ENCODE data around the gene ZC3H18.
A peak's percentile ranks its signal among the peaks of the same experiment; 100 is the strongest.

Gene ZC3H18

DNA sequence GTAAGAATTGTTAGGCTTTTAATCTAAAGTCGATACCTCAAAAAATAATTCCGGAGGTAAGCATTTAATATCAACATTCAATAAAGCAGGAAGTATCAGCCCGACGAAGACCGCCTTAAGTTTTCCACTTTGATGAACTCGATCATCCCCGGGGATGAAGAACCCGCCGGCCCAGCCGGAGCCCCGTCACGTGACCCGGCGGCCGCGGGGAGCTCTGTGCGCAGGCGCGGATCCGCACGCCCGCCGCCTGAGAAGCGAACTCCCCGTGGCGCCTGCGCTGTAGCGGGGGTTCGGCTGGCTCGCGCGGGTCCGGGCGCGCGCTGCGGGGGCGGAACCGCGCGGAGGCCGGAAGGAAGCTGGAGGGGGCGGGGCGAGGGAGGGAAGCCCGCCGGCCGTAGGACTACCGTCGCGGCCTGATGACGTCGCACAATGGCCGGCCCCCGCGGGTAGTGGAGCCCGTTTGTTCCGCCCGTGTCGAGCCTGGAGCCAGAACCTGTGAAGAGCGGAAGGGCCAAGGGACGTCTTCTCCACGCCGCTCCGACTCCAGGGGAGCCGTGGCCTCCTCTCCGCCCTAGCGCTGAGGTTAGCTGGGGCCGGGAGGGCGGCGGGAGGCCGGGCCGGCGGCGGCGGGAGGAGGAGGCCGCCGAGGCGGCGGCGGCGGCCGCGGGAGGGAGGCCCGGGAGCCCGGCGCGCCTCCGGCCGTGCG lies at the start of gene ZC3H18:
Gene ZC3H18, plus strand, starts transcription at position 419 of the 706 bp plus-strand sequence. CDS start 6,721 bp downstream, outside the sequence.
- DNase-seq = peak; percentile 98 to 100 (median 100)

DNA sequence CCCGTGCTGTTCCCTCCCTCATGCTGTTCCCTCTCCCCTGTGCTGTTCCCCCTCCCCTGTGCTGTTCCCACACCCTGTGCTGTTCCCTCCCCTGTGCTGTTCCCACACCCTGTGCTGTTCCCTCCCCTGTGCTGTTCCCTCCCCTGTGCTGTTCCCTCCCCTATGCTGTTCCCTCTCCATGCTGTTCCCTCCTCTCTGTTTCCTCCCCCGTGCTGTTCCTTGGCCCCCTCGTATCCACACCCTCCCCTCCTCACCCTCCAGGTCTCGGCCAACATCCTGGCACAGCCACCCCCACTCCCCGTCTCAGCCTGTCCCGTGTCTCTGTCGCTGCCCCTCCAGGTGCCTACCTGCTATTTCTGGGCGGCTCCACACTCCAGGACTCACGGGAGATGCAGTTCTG lies 48.5 kb upstream of the ZC3H18 start:
- no peak for DNase-seq

DNA sequence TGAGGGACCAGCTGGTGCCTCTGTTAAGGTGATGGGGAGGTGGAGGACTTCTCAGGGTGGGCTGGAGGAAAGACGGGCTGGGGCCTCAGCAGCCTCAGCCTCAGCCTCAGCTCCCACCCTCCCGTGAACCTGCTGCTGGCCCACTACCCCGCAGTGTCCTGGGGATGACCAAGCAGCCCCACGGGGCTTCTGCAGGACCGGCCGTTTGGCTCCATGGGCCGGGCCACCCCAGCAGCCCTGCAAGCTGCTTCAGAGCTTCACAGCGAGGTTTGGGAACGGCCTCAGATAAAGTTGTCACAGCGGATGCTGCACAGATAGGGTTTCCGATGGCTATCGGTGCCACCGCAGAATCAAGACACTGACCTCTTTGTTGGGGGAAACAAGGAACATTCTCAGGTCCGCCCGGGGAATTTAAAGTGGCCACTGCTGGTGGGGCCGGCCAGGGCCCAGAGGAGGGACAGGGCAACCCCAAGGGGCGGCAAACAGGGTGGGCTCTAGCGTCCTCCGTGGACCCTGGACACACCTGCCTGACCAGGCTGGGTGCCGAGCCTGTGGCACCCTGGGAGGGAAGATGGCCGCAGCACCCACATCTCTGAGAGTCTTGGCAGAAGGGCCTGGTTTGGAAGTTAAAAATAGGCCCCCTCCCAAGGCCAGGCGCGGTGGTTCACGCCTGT lies 47.8 kb upstream of the ZC3H18 start:
- no peak for DNase-seq

- no peak for DNase-seq
These were observed 46.7 kb upstream of the ZC3H18 start for GRCh38 chr16:88523309-88524161.

- DNase-seq = no peak
These were observed 45.8 kb upstream of the ZC3H18 start for GRCh38 chr16:88524274-88524972.

- DNase-seq = no peak
These were observed 45.1 kb upstream of the ZC3H18 start for GRCh38 chr16:88524973-88525662.

DNA sequence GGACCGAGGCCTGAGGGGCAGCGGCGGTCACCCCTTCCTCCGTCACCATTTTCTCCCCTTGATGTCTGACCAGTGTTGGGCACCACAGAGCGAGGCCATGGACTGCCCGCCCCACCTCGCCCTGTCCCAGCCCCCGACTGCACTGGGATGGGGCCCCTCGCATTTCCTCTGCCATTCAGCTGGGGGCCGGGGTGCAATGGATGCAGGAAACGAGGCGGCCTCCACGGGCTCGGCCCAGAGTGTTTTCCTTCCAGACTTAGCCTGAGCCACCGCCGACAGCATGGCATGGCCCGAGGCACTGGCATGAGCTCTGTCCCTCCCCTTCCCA lies 44.6 kb upstream of the ZC3H18 start:
- DNase-seq = no peak

- no peak for DNase-seq
These were observed 43.9 kb upstream of the ZC3H18 start for GRCh38 chr16:88526008-88526905.

- no peak for DNase-seq
These were observed 43.4 kb upstream of the ZC3H18 start for GRCh38 chr16:88526906-88527185.

DNA sequence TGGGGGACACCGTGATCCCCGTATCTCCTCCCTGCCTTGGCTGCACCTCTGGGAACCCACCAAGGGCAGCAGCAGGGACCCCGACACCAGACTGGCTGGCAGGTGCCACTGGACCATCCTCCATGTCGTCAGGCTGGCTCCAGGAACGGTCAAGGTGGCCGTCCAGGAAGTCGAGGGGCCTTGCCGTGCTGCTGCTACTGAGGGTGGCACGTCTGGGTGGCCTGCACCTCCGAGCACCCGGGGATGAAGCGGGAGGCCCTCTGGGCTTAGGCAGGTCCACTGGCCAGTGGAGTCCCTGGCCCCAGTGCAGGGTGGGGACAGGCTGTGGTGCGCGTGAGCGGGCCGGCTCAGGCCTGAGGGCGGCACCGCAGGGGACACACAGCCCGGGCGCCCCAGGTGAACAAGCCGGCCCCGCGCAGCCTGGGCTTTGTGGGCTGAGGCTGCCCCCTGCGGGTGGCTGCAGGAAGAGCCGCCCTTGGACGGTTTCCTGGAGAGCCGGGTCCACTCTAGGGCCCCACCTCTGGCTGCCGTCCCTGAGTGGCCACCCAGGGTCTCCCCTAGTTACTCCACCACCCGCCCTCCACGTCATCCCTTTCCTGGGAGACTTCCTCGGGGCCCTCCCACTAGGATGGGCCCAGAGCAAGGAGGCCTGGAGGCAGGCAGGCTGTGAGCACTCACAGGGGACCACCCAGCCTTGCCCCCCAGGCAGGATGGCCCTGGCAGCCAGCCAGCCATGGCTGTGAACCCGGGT lies 42.8 kb upstream of the ZC3H18 start:
- DNase-seq = peak; percentile 62 to 82 (median 74)

DNA sequence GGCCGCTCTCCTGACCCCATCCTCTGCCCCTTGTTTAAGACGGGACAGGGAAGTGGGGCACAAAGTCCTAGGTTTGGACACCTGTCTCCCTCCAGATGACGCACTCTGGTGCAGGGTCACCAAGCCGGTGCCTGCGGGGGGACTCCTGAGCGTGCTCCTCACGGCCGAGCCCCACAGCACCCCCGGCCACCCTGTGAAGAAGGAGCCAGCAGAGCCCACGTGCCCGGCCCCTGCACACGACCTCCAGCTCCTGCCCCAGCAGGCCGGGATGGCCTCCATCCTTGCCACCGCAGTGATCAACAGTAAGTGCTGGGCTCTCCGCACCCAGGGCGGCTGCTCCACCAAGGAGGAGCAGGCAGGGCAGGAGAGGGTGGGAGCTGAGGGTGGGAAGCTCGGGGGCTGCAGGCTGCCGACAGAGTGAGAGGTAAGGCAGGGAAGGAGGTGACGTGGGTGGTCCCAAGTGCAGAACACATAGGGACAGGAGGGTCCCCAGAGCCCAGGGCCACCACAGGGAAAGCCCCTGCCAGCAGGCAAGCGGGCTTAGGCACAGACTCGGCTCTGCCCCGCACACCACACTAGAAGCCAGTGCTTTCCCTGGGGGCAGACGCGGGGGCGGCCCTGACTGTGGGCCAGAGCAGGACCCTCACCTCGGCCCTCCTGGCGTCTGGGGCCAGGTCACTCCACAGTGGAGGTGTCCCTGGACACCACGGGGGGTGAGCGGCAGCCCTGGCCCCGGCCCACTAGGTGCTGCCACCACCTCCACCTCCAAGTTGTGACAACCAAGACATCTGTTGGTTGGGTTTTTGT lies 42.1 kb upstream of the ZC3H18 start:
- no peak for DNase-seq

GRCh38 chr16:88528902-88529318 lies 41.3 kb upstream of the ZC3H18 start:
- no peak for DNase-seq

GRCh38 chr16:88529596-88529995 lies 40.6 kb upstream of the ZC3H18 start:
- DNase-seq = no peak

- no peak for DNase-seq
These were observed 39.9 kb upstream of the ZC3H18 start for GRCh38 chr16:88530051-88530857.

DNA sequence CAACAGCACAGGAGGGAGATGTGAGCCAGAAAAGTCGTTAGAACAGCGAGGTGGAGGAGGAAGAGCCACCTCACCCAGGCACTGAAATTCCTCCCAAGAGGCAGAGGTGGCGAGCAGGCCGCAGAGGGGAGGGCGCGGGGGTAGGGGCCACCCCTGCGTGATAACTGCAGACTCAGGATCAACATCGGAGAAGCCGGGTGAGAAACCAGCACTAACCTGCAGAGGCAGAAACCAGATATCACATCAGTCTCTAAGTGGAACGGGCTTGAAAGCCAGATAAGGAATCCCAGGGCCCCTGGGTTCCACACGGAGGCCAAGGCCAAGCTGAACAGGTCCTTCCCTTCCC lies 39.4 kb upstream of the ZC3H18 start:
- DNase-seq = no peak

DNA sequence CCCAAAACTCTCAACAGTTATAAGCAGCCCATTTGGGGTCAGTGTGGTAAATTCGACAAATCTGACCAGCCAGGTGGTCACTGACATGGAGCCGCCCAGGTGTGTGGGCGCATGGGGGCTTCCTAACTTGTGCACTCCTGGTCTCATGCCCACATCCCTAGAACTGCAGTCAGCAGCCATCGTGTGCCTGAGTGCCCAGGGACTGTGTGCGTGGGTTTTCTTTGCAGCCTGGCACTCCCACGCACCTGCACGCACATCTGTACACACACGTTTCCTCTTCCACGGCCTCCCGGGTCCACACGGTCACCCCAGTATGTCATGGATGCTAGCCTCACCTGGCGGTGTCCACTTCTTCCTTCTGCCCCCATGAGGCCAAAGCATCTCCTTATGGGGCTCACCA lies 38.9 kb upstream of the ZC3H18 start:
- DNase-seq = no peak

DNA sequence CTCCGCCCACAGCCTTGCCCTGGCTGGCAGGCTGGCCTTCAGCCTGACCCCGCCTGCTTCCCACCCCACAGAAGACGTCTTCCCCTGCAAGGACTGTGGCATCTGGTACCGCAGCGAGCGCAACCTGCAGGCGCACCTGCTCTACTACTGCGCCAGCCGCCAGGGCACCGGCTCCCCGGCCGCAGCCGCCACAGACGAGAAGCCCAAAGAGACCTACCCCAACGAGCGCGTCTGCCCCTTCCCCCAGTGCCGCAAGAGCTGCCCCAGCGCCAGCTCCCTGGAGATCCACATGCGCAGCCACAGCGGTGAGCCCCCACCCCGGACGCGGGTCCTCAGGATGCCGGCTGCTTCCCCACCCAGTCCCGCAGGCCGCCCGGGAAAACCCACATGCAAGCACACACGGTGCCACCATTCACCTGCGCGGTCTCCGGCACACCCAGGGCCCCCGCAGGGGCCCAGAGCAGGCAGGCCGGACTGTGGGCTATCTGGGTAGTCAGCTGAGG lies 38.2 kb upstream of the ZC3H18 start:
- DNase-seq = no peak

DNA sequence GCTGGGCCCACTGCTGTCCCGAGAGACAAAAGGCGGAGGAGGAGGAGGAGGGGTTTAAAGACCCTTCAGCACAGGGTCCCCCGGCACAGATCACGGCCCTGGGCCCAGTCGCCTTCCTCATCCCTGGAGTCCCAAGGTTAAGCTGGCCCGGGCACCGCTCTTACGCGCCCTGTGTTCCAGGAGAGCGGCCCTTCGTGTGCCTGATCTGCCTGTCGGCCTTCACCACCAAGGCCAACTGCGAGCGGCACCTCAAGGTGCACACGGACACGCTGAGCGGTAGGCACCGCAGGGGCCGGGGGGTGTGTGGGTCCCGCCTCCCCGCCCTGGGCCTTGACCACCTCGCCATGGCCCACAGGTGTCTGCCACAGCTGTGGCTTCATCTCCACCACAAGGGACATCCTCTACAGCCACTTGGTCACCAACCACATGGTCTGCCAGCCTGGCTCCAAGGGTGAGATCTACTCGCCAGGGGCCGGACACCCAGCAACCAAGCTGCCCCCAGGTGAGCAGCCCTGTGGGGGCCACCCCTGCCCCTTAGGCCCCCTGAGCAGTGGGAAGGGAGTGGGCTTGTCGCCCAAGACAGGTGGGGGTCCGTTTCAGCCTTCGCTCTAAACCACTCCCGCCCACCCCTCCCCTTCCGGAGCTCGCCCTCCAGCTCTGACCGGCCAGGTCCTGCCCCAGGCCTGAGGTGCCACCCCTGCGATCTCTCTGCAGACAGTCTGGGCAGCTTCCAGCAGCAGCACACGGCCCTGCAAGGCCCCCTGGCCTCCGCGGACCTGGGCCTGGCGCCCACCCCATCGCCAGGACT lies 37.6 kb upstream of the ZC3H18 start:
- DNase-seq = no peak
